Body of pancreas (tissue), 4 donors: ENCODE measurements around the gene BLVRA. TPM values are rescaled to one million over a fixed set of nuclear protein-coding genes. Genes with fewer than 3 reads are reported as not detected.

Source experiments
- ATAC-seq: fragments of 150-250 bp; one replicate; pipeline ENCODE4 v1.9.1; 2016
- DNase-seq, 4 donors: peaks; one replicate each; pipeline ENCODE4 v3.0.0-alpha.2; 2019
- H3K27ac ChIP-seq, 4 donors: fragments of 200-600 bp; sonication (generic); 1 replicate in 3 of 4; 2 replicates in 1 of 4; pipeline versions ENCODE4 v1.5.1 to v1.6.1; 2016 to 2019; ENCODE audit warnings: mild to moderate bottlenecking in 1 of 4, mixed read lengths in 1 of 4, moderate library complexity in 1 of 4
- H3K27me3 ChIP-seq, 2 donors: fragments of 200-600 bp; sonication (generic); one replicate each; pipeline ENCODE4 v1.6.0; 2016; ENCODE audit warnings: mild to moderate bottlenecking in 1 of 2
- H3K36me3 ChIP-seq, 2 donors: fragments of 200-600 bp; sonication (generic); replicated peaks in 1 of 2; 2 replicates each; pipeline ENCODE4 v1.5.1; 2016; ENCODE audit warnings: low read depth in 2 of 2; ENCODE audit not compliant: insufficient read depth in 1 of 2
- H3K4me1 ChIP-seq: fragments of 200-600 bp; sonication (generic); one replicate; pipeline ENCODE4 v1.6.0; 2016
- H3K4me3 ChIP-seq, 2 donors: fragments of 200-600 bp; sonication (generic); 1 replicate in 1 of 2; 2 replicates in 1 of 2; pipeline ENCODE4 v1.5.1; 2016 to 2019
- H3K9me3 ChIP-seq, 3 donors: fragments of 200-600 bp; sonication (generic); 1 replicate in 2 of 3; 2 replicates in 1 of 3; pipeline ENCODE4 v1.5.1; 2016
- CTCF ChIP-seq, 7 experiments: fragments of 450-650 bp in 4 of 7; fragments of 200-600 bp in 3 of 7; sonication (generic) in 3 of 7; IDR thresholded peaks; one replicate each; pipeline ENCODE4 v1.5.1; 2016 to 2019; ENCODE audit warnings: antibody characterized with exemption in 7 of 7
- POLR2A ChIP-seq, 3 donors: fragments of 450-650 bp; IDR thresholded peaks; one replicate each; pipeline ENCODE4 v1.6.1; 2016; ENCODE audit warnings: antibody characterized with exemption in 3 of 3, mild to moderate bottlenecking in 2 of 3
- WGBS, 2 donors: methylation state at CpG; one replicate each; pipeline ENCODE4 v1.1.5; 2017; 5-methylcytosine and 5-hydroxymethylcytosine counted together
- intact Hi-C: fragments of 100-400 bp; cut with DNase I; formaldehyde crosslinking; loops from one replicate; pipeline ENCODE4 v1.15.1; 2023
- total RNA-seq, 2 donors: library from RNA; depleted of rRNA; stranded (reverse); fragments of >200 nt; gene quantifications; one replicate each; pipeline ENCODE4 v1.1.0, GENCODE V29; 2016

BLVRA gene
- total RNA-seq, 2 donors from 2014 or later: 4.6 to 25.2 TPM

- ATAC-seq (no peak), DNase-seq (no peak)
- intact Hi-C loops: no loop called here
- 39 to 57% methylated on average over 2 to 5 of the region's 5 CpGs for WGBS, 2 donors
- Histone ChIP-seq H3K36me3 (no peaks in the 10 kb centered on the region), H3K27ac (no peak overlapping the region), H3K4me1 (no peaks in the 10 kb centered on the region), H3K4me3 (no peak overlapping the region), H3K9me3 (no peaks in the 10 kb centered on the region), H3K27me3 (no peaks in the 10 kb centered on the region)
- TF ChIP-seq POLR2A (IDR thresholded peaks at IDR 0.05) (no peak), CTCF (IDR thresholded peaks at IDR 0.05) (no peak)
Observed at GRCh38 chr7:43749383-43749940, 9.0 kb upstream of the BLVRA start.

DNA sequence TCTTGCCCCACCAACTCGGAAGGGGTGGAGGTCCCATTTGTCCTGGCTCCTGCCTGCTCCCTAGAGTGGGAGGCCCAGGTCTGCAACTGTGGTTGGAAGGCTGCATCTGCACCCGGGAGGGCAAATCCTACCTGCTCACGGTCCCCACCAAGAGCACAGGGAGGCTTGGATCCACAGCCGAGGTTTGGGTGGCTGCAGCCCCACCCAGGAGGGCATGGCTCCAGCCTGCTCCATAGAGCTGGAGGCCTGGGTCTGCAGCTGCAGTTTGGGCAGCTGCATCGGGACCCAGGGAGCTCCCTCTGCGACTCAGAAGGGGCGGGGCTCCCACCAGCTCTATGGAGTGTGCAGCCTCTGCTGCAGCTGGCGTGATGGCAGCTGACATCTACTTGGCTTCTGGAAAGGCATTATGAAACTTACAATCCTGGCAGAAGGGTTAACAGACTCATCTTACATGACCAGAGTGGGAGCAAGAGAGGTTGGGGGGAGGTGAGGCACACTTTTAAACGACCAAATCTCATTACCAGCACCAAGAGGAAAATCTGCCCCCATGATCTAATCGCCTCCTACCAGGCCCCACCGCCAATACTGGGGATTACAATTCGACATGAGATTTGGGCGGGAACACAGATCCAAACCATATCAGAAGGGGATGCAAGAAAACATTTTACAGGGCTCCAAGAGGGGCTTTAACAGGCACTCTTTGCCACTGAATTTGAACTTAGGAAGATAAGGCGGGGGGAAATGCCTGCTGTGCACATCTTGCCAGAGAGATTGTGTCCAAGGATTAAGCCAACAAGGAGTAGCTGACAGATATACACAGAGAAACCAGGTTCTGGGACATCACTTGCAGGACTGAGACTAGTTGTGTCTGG lies 8.2 kb upstream of the BLVRA start:
- H3K27me3 ChIP-seq: no peaks in the 10 kb centered on the region
- ATAC-seq (no peak), DNase-seq (no peak)
- H3K36me3 ChIP-seq: no peaks in the 10 kb centered on the region
- no peak overlapping the region for H3K27ac ChIP-seq
- H3K9me3 ChIP-seq: no peaks in the 10 kb centered on the region
- intact Hi-C loops: no loop called here
- no peaks in the 10 kb centered on the region for H3K4me1 ChIP-seq
- TF ChIP-seq POLR2A (IDR thresholded peaks at IDR 0.05) (no peak), CTCF (IDR thresholded peaks at IDR 0.05) (no peak)
- no peak overlapping the region for H3K4me3 ChIP-seq
- WGBS, 2 donors: 65 to 71% methylated on average over 11 to 14 of the region's 14 CpGs

- H3K27ac ChIP-seq: no peak overlapping the region
- DNase-seq (no peak), ATAC-seq (no peak)
- TF ChIP-seq POLR2A (IDR thresholded peaks at IDR 0.05) (no peak), CTCF (IDR thresholded peaks at IDR 0.05) (no peak)
- H3K4me3 ChIP-seq: no peak overlapping the region
- intact Hi-C loops: no loop called here
- H3K27me3 ChIP-seq: no peaks in the 10 kb centered on the region
- no peaks in the 10 kb centered on the region for H3K9me3 ChIP-seq
- no peaks in the 10 kb centered on the region for H3K4me1 ChIP-seq
- H3K36me3 ChIP-seq: no peaks in the 10 kb centered on the region
- WGBS, 2 donors: 64 to 71% methylated on average over 3 of the region's 3 CpGs
Observed at GRCh38 chr7:43752411-43752810, 6.1 kb upstream of the BLVRA start.

- Histone ChIP-seq H3K36me3 (no peaks in the 10 kb centered on the region), H3K4me3 (no peak overlapping the region), H3K27me3 (no peaks in the 10 kb centered on the region), H3K4me1 (peaks cover 6% of the 10 kb centered on the region), H3K9me3 (no peaks in the 10 kb centered on the region), H3K27ac (no peak overlapping the region)
- TF ChIP-seq POLR2A (IDR thresholded peaks at IDR 0.05) (no peak), CTCF (IDR thresholded peaks at IDR 0.05) (no peak)
- 61 to 88% methylated on average over 1 of the region's 1 CpG for WGBS, 2 donors
- DNase-seq: no peak
- intact Hi-C loops: no loop called here
- no peak for ATAC-seq
Observed at GRCh38 chr7:43753271-43753810, 5.1 kb upstream of the BLVRA start.
